SKM-1 (cell line): ENCODE data around the gene C12orf50.
"Not testable (repeated sequence)": the region's sequence is repeated elsewhere in the genome, so short reads cannot be mapped to it uniquely, and the experiment has no call there.

ENCODE experiments used
- DNase-seq: peaks from one replicate; lab custom pipeline; 2025; ENCODE audit not compliant: unreplicated experiment; lab: John Stamatoyannopoulos, UW

C12orf50 gene, protein sequence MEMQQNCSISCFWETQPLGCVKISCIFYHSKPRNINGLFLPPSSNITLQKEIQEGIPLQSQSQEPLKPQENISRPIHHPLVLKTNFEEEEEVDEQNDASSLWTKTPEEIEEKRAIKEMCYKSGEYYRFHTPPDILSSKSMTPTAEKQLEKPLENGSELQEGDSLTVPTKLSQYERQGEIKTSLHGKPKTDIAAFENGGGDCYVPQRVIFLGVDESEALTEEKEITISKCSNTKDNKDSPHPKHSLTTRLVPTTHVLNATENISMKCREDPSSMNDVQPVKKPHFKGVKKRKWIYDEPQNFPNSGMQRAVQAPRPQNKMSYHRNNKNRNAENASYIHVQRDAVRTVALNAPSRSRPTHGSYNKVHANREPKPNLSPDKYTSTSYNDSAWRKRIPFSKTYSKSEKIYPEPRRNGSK

DNA sequence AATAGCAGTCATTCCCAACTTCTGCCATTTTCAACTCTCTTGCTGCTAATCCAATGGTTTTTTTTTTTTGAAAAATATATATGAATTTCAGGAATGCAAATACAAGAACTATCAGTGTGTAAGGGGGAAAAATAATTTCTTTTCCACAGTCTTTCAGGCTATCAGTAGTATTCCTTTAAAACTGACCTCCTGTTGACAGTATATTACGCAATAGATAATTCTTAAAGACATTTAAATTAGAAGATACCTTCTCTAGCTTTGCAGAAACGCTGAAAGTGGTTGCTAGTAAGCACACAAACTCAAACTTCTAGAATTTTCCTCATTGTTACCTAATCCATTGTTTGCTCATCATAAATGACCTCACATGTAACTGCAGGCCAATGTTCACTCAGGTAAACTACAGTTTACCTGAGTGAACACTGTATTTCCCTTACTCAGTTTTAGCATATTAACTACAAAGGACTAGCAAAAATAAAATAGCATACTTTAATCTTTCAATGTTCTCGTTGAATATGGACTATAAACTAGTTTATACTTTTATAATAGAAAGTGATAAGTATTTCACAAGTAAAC, at the start of gene C12orf50:
Gene C12orf50, minus strand, starts transcription at position 309 of the 573 bp plus-strand sequence. CDS start 2,439 bp downstream, outside the sequence.
- DNase-seq: no peak

GRCh38 chr12:88067301-88067700, 38.1 kb upstream of the C12orf50 start:
- DNase-seq: no peak

GRCh38 chr12:88063375-88063774, 34.2 kb upstream of the C12orf50 start:
- DNase-seq: no peak

- no peak for DNase-seq
Measured at GRCh38 chr12:88062474-88062873, 33.3 kb upstream of the C12orf50 start.

- DNase-seq: no peak
Measured at GRCh38 chr12:88058719-88059077, 29.5 kb upstream of the C12orf50 start.

- no peak for DNase-seq
Measured at GRCh38 chr12:88057994-88058718, 29.0 kb upstream of the C12orf50 start.

DNA sequence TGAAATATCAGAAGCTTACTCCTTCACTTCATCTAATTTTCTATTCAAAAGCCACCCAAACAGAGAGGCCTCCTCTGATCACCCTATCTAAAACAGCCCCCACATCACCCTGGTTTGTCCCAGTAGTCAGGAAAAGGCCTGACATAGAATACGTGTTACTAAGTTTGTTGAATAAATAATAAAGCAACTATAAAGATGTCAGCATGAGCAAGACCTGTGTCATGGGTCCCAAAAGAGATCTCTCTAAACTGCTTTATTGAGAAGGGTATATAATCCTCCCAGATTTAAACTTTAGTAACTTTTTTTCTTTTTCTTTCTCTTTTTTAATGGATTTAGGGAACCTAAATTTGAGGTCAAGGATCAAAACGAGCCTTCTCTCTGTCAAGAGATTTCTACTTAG, 27.4 kb upstream of the C12orf50 start:
- no peak for DNase-seq

- DNase-seq: peak; percentile 5
Measured at GRCh38 chr12:88052686-88053085, 23.5 kb upstream of the C12orf50 start.

- no peak for DNase-seq
Measured at GRCh38 chr12:88044035-88044434, 14.8 kb upstream of the C12orf50 start.

DNA sequence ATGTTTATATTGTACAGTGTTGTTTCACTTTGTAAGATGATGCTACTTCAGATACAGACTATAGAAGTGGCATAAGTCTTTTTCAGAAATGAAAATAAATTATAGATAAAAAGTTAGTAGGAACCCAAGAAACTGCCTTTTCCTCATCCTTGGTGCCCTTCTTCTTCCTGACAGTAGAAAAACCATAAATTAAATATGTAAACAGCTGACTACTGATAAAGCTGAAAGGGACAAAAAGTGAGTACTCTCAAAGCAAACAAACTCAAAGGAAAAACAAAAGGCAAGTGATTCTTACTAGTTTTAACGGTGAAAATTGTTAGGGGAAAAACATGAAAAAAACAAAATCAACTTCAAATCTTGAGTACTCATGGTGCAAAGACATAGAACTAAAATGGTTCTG, 8.6 kb upstream of the C12orf50 start:
- DNase-seq: no peak

GRCh38 chr12:88036353-88036965, 7.3 kb upstream of the C12orf50 start:
- no peak for DNase-seq

- no peak for DNase-seq
Measured at GRCh38 chr12:88035907-88036289, 6.7 kb upstream of the C12orf50 start.

GRCh38 chr12:88035271-88035906, 6.2 kb upstream of the C12orf50 start:
- DNase-seq: peak; percentile 23

DNA sequence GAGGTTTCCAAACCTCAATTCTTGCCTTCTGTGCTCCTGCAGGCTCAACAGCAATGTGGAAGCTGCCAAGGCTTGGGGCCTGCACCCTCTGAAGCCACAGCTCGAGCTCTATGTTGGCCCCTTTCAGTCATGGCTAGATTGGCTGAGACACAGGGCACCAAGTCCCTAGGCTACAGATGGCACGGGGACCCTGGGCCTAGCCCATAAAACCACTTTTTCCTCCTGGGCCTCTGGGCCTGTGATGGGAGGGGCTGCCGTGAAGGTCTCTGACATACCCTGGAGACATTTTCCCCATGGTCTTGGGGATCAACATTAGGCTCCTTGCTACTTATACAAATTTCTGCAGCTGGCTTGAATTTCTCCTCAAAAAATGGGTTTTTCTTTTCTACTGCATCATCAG, 2.0 kb upstream of the C12orf50 start:
- not testable (repeated sequence) for DNase-seq

DNA sequence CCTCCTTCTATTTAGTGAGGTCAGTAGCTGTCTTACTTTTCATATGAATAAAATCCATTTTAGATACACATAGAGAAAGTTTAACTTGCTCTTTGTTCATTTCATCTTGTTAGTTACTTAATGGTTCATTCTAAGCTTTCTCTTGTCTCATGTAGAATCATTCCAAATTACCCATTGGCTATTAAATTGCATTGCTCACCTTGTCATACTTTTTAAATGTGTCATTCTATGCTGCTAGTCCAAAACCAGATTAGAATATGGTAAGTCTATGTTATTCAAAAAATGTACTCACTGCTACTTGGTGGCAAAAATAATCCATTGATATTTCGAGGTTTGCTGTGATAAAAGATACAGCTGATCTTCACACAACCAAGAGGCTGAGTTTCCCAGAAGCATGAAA, 3.0 kb downstream of the C12orf50 start:
- no peak for DNase-seq

GRCh38 chr12:88017964-88018363, 11.2 kb downstream of the C12orf50 start:
- no peak for DNase-seq

GRCh38 chr12:88015825-88016224, 13.4 kb downstream of the C12orf50 start:
- DNase-seq: no peak

- DNase-seq: no peak
Measured at GRCh38 chr12:88011755-88012154, 17.4 kb downstream of the C12orf50 start.

- no peak for DNase-seq
Measured at GRCh38 chr12:88006351-88006750, 22.9 kb downstream of the C12orf50 start.

GRCh38 chr12:88001327-88001726, 27.9 kb downstream of the C12orf50 start:
- DNase-seq: no peak

- DNase-seq: peak; percentile 11
Measured at GRCh38 chr12:87995581-87996178, 33.5 kb downstream of the C12orf50 start.
